GM13977 (cell line): ENCODE measurements around the gene GALNT18.

Source experiments
- DNase-seq: peaks from one replicate; pipeline ENCODE4 v3.0.0; 2012; ENCODE audit warnings: low spot score
- CTCF ChIP-seq: IDR thresholded peaks from 2 replicates; pipeline ENCODE4 v1.5.1; 2012; ENCODE audit warnings: mild to moderate bottlenecking, control low read depth; ENCODE audit not compliant: insufficient read depth; ENCODE audit errors: extremely low read depth, missing control alignments
- in situ Hi-C: fragments of 300-500 bp; cut with MboI; formaldehyde crosslinking; loops from one replicate; pipeline ENCODE4 v1.12.0; 2022; ENCODE audit warnings: low sequenced_read_pairs, low pct_unique_long_range_greater_than_20kb, mixed read lengths, inconsistent platforms; ENCODE audit not compliant: unreplicated experiment

Gene GALNT18

GRCh38 chr11:11348303-11348702 is 273.5 kb downstream of the GALNT18 start:
- in situ Hi-C loops, result no loop called here
- TF ChIP-seq CTCF, result no peak
- DNase-seq, result no peak

- no peak for DNase-seq
- TF ChIP-seq CTCF, result no peak
- in situ Hi-C loops, result no loop called here
Observed at GRCh38 chr11:11347592-11347991, 274.2 kb downstream of the GALNT18 start.

- DNase-seq, result no peak
- no peak for TF ChIP-seq CTCF
- in situ Hi-C loops, result no loop called here
Observed at GRCh38 chr11:11346303-11346702, 275.5 kb downstream of the GALNT18 start.

- DNase-seq, result no peak
- TF ChIP-seq CTCF, result no peak
- in situ Hi-C loops, result no loop called here
Observed at GRCh38 chr11:11345099-11345498, 276.7 kb downstream of the GALNT18 start.

- in situ Hi-C loops, result no loop called here
- TF ChIP-seq CTCF, result no peak
- no peak for DNase-seq
Observed at GRCh38 chr11:11344045-11344444, 277.8 kb downstream of the GALNT18 start.

GRCh38 chr11:11338304-11338703 is 283.5 kb downstream of the GALNT18 start:
- in situ Hi-C loops, result no loop called here
- TF ChIP-seq CTCF, result no peak

GRCh38 chr11:11336664-11337063 is 285.1 kb downstream of the GALNT18 start:
- DNase-seq, result no peak
- TF ChIP-seq CTCF, result no peak
- in situ Hi-C loops, result no loop called here

More at GRCh38 chr11:11338304-11338703, 283.5 kb downstream of the GALNT18 start:
- no peak for DNase-seq
